HepG2 (cell line): ENCODE data around the gene ACER3. TPM values are rescaled to one million over a fixed set of nuclear protein-coding genes. Genes with fewer than 3 reads are reported as not detected.

Experiments
- ATAC-seq: fragments of 200-7000 bp; cut with Tn5 transposase; 3 replicates; pipeline ENCODE4 v1.9.1; 2020; ENCODE audit warnings: mild to moderate bottlenecking, moderate library complexity
- BruUV-seq: library from RNA; stranded (reverse); fragments of 400-500 nt; replicated peaks from 2 replicates; lab custom pipeline; 2021; lab: Mats Ljungman, UMichigan
- CTCF ChIA-PET: fragments of 300-600 bp; formaldehyde crosslinking; extraction: SDS; loops from one replicate; lab custom pipeline; 2021; ENCODE audit warnings: low total read pairs, inconsistent platforms, low intra/inter-chr PET ratio; lab: Yijun Ruan, JAX
- POLR2A ChIA-PET: fragments of 350-600 bp; sonication (Branson Sonifier 250); formaldehyde crosslinking; loops from one replicate; lab custom pipeline; 2020; ENCODE audit warnings: antibody characterized with exemption, inconsistent platforms; lab: Yijun Ruan, JAX
- DNase-seq: peaks from one replicate; pipeline ENCODE4 v3.0.0-alpha.2; 2015; ENCODE audit warnings: low spot score
- FAIRE-seq: peaks from 3 replicates; lab custom pipeline; 2011; peaks lifted over from hg19 to GRCh38; lab: Jason Lieb, UNC
- H2AFZ ChIP-seq: one replicate; pipeline ENCODE4 v1.6.1; 2011; ENCODE audit warnings: low read length, inconsistent platforms
- H3K27ac ChIP-seq: fragments of 300-600 bp; 3 replicates; pipeline ENCODE4 v1.8.0; 2011; ENCODE audit warnings: mixed run types, mild to moderate bottlenecking, mixed read lengths, low read length, inconsistent platforms; ENCODE audit not compliant: insufficient read depth; ENCODE audit errors: extremely low read length
- H3K27me3 ChIP-seq, 2 experiments: fragments of 200-600 bp in 1 of 2; 2 replicates in 1 of 2; 3 replicates in 1 of 2; pipeline versions ENCODE4 v1.6.0 to v1.8.0; 2011; ENCODE audit warnings: low read length in 2 of 2, mild to moderate bottlenecking in 2 of 2, moderate library complexity in 2 of 2, inconsistent platforms in 1 of 2; ENCODE audit not compliant: insufficient read depth in 2 of 2, control insufficient read depth in 1 of 2
- H3K36me3 ChIP-seq, 2 experiments: fragments of 200-600 bp in 1 of 2; replicated peaks in 1 of 2; 2 replicates in 1 of 2; 3 replicates in 1 of 2; pipeline versions ENCODE4 v1.5.1 to v1.8.0; 2011; ENCODE audit warnings: low read length in 2 of 2, inconsistent platforms in 1 of 2; ENCODE audit not compliant: insufficient read depth in 2 of 2, control insufficient read depth in 1 of 2
- H3K4me1 ChIP-seq: 2 replicates; pipeline ENCODE4 v1.5.1; 2012; ENCODE audit warnings: low read length, inconsistent platforms; ENCODE audit not compliant: insufficient read depth
- H3K4me2 ChIP-seq: 2 replicates; pipeline ENCODE4 v1.6.0; 2011; ENCODE audit warnings: low read depth, low read length, inconsistent platforms
- H3K4me3 ChIP-seq, 3 experiments: fragments of 200-600 bp in 1 of 3; sonication (generic), shearing (Covaris generic) in 1 of 3; replicated peaks in 1 of 3; 2 replicates each; pipeline ENCODE4 v1.5.1; 2011 to 2016; ENCODE audit warnings: low read length in 3 of 3, inconsistent platforms in 2 of 3, low read depth in 2 of 3, mild to moderate bottlenecking in 2 of 3, control low read depth in 1 of 3, mixed read lengths in 1 of 3; ENCODE audit not compliant: insufficient read depth in 1 of 3
- H3K79me2 ChIP-seq: one replicate; pipeline ENCODE4 v1.6.1; 2011; ENCODE audit warnings: low read length, inconsistent platforms; ENCODE audit not compliant: insufficient read depth
- H3K9ac ChIP-seq: 2 replicates; pipeline ENCODE4 v1.6.0; 2011; ENCODE audit warnings: mild to moderate bottlenecking, low read depth, low read length, inconsistent platforms; ENCODE audit not compliant: insufficient read depth
- H3K9me3 ChIP-seq: 2 replicates; pipeline ENCODE4 v1.5.1; 2012; ENCODE audit warnings: mild to moderate bottlenecking, low read length
- H4K20me1 ChIP-seq: 2 replicates; pipeline ENCODE4 v1.6.0; 2011; ENCODE audit warnings: inconsistent platforms, mild to moderate bottlenecking, low read length, moderate library complexity; ENCODE audit not compliant: insufficient read depth
- ATF6 ChIP-seq: sonication (generic); formaldehyde crosslinking; conservative IDR thresholded peaks from 2 replicates; pipeline ENCODE4 v1.4.0; 2020; ENCODE audit warnings: missing genetic modification reagents
- BCL6 ChIP-seq: IDR thresholded peaks from 2 replicates; pipeline ENCODE4 v1.6.1; 2016; ENCODE audit warnings: missing genetic modification reagents, missing compliant biosample characterization
- GTF2F1 ChIP-seq: fragments of 150-350 bp; IDR thresholded peaks from 2 replicates; pipeline ENCODE4 v1.6.1; 2014; ENCODE audit warnings: low read length
- NFKBIZ ChIP-seq: IDR thresholded peaks from 2 replicates; pipeline ENCODE4 v1.6.1; 2018; ENCODE audit warnings: missing genetic modification reagents, missing compliant biosample characterization
- NKX3-1 ChIP-seq: sonication (generic); formaldehyde crosslinking; IDR thresholded peaks from 2 replicates; pipeline ENCODE4 v1.5.0; 2020; ENCODE audit warnings: missing genetic modification reagents
- PHB2 ChIP-seq: fragments of 450-650 bp; IDR thresholded peaks from 2 replicates; pipeline ENCODE4 v1.6.1; 2018; ENCODE audit not compliant: partially characterized antibody
- POLR2AphosphoS5 ChIP-seq: IDR thresholded peaks from 2 replicates; pipeline ENCODE4 v1.6.1; 2012; ENCODE audit warnings: low read depth, low read length
- ZNF3 ChIP-seq: IDR thresholded peaks from 2 replicates; pipeline ENCODE4 v1.7.0; 2017; ENCODE audit warnings: inconsistent platforms
- ZNF607 ChIP-seq: sonication (generic); formaldehyde crosslinking; IDR thresholded peaks from 2 replicates; pipeline ENCODE4 v1.5.1; 2020; ENCODE audit warnings: missing genetic modification reagents, mild to moderate bottlenecking, borderline replicate concordance
- WGBS: methylation state at CpG from one replicate; pipeline ENCODE4 v1.1.6; 2017; ENCODE audit warnings: low lambda C conversion rate; 5-methylcytosine and 5-hydroxymethylcytosine counted together
- in situ Hi-C: cut with HindIII; loops from 2 replicates; pipeline ENCODE4 v1.10.0; 2017; ENCODE audit warnings: low pct_unique_long_range_greater_than_20kb; ENCODE audit not compliant: extremely low pct_ligation_motif_present
- intact Hi-C: fragments of 100-400 bp; cut with micrococcal nuclease; formaldehyde crosslinking; loops from one replicate; pipeline ENCODE4 v1.10.0; 2022; ENCODE audit not compliant: unreplicated experiment
- polyA plus RNA-seq, 8 experiments: library from polyadenylated mRNA; depleted of rRNA in 3 of 8; stranded (reverse) in 7 of 8; unstranded in 1 of 8; fragments of >200 nt; fragmentation: Illumina TruSeq in 4 of 8; extraction: Trizol in 4 of 8; gene quantifications; 2 replicates each; pipeline versions ENCODE4 v1.2.1 to v1.2.3, GENCODE V29; 2011 to 2016; ENCODE audit warnings: low read depth in 4 of 8, missing spikeins in 1 of 8, mixed read lengths in 1 of 8; ENCODE audit not compliant: insufficient read depth in 1 of 8
- total RNA-seq, 5 experiments: library from RNA; depleted of rRNA; stranded (reverse); fragments of >200 nt; fragmentation: Illumina TruSeq; extraction: Trizol; gene quantifications; 2 replicates each; pipeline ENCODE4 v1.2.3, GENCODE V29; 2016; ENCODE audit warnings: low read depth in 1 of 5

The ACER3 gene
- total and polyA plus RNA-seq, 2 of the 13 experiments (the other 11 are each of a cell fraction or from before 2014, with no cell fraction given), result 6.0 to 9.8 TPM

GRCh38 chr11:76859708-76860227 is 950 bp upstream of the ACER3 start:
- no peaks in the 10 kb centered on the region for H3K36me3 ChIP-seq
- H3K9ac ChIP-seq, result no peak overlapping the region
- ATAC-seq (no peak), DNase-seq (no peak), FAIRE-seq (no peak)
- intact Hi-C loops (loop anchor here (2.0 kb wide), 1 partner anchor 57 kb away; no protein-coding TSS in a partner anchor), in situ Hi-C loops (no loop called here)
- no peaks in the 10 kb centered on the region for H4K20me1 ChIP-seq
- H3K4me3 ChIP-seq, result 0 out of 6 replicates have a peak overlapping the region, but pooled peaks of 1 of the 3 experiments have one; percentile 55
- WGBS, result 87% methylated on average over 14 of the region's 14 CpGs
- no peak overlapping the region for H3K27ac ChIP-seq
- peaks cover 18% of the 10 kb centered on the region for H3K4me1 ChIP-seq
- no peak overlapping the region for H3K4me2 ChIP-seq
- H3K79me2 ChIP-seq, result no peaks in the 10 kb centered on the region
- ChIA-PET CTCF (no interaction called here), POLR2A (no interaction called here)
- no TSS peak for BruUV-seq
- no peaks in the 10 kb centered on the region for H3K27me3 ChIP-seq
- TF ChIP-seq GTF2F1 (no peak), ZNF607 (CRISPR knock-in tag) (no peak), POLR2AphosphoS5 (no peak), PHB2 (no peak), NKX3-1 (CRISPR knock-in tag) (no peak), ATF6 (CRISPR knock-in tag) (no peak), ZNF3 (CRISPR knock-in tag) (no peak), BCL6 (no peak), NFKBIZ (CRISPR knock-in tag) (no peak)
- peak overlapping the region; percentile 36 for H2AFZ ChIP-seq
- H3K9me3 ChIP-seq, result no peaks in the 10 kb centered on the region
